MCF 10A (cell line): ENCODE data around the gene ANKRD23. TPM values are rescaled to one million over a fixed set of nuclear protein-coding genes. Genes with fewer than 3 reads are reported as not detected.

Experiments used
- BruUV-seq: library from RNA; stranded (reverse); fragments of 400-500 nt; replicated peaks from 2 replicates; lab custom pipeline; 2021; lab: Mats Ljungman, UMichigan
- CTCF ChIA-PET: fragments of 300-600 bp; sonication (Branson Sonifier 250); formaldehyde crosslinking; extraction: SDS; loops from one replicate; lab custom pipeline; 2021; ENCODE audit warnings: antibody characterized with exemption, inconsistent platforms; lab: Yijun Ruan, JAX
- POLR2A ChIA-PET: fragments of 300-600, 350-650 bp; sonication (Branson Sonifier 250); formaldehyde crosslinking; extraction: SDS; loops from one replicate; lab custom pipeline; 2020; ENCODE audit warnings: antibody characterized with exemption, inconsistent platforms; lab: Yijun Ruan, JAX
- DNase-seq: peaks from one replicate; pipeline ENCODE4 v3.0.0-alpha.2; 2018; ENCODE audit not compliant: unreplicated experiment
- H3K27ac Mint-ChIP-seq: one replicate; pipeline ENCODE4 v1.8.0; 2022; ENCODE audit warnings: mild to moderate bottlenecking, low read depth, mixed read lengths; ENCODE audit not compliant: unreplicated experiment
- H3K27me3 Mint-ChIP-seq: one replicate; pipeline ENCODE4 v1.8.0; 2022; ENCODE audit warnings: mixed read lengths; ENCODE audit not compliant: insufficient read depth, unreplicated experiment
- H3K36me3 Mint-ChIP-seq: one replicate; pipeline ENCODE4 v1.8.0; 2022; ENCODE audit warnings: mild to moderate bottlenecking, moderate library complexity, mixed read lengths; ENCODE audit not compliant: insufficient read depth, unreplicated experiment
- H3K4me1 Mint-ChIP-seq: one replicate; pipeline ENCODE4 v1.8.0; 2022; ENCODE audit warnings: mixed read lengths; ENCODE audit not compliant: insufficient read depth, unreplicated experiment
- H3K4me3 Mint-ChIP-seq: one replicate; pipeline ENCODE4 v1.8.0; 2022; ENCODE audit warnings: mild to moderate bottlenecking, moderate library complexity, mixed read lengths; ENCODE audit not compliant: unreplicated experiment
- H3K9me3 Mint-ChIP-seq: one replicate; pipeline ENCODE4 v1.8.0; 2022; ENCODE audit warnings: mixed read lengths; ENCODE audit not compliant: unreplicated experiment
- intact Hi-C: fragments of 100-400 bp; cut with micrococcal nuclease; formaldehyde crosslinking; loops from 2 replicates; pipeline ENCODE4 v1.14.1; 2022
- total RNA-seq: library from RNA; stranded (reverse); gene quantifications from 2 replicates; pipeline ENCODE4 v1.2.3, GENCODE V29; 2022
- TF ChIP-seq, protein P1 (sequence below): fragments of 200-600 bp; IDR thresholded peaks from one replicate; pipeline ENCODE4 v1.8.0; 2022; ENCODE audit warnings: antibody characterized with exemption, mild to moderate bottlenecking; ENCODE audit not compliant: unreplicated experiment

Gene ANKRD23
- total RNA-seq, 1 experiment from 2014 or later, result 3.4 TPM

DNA sequence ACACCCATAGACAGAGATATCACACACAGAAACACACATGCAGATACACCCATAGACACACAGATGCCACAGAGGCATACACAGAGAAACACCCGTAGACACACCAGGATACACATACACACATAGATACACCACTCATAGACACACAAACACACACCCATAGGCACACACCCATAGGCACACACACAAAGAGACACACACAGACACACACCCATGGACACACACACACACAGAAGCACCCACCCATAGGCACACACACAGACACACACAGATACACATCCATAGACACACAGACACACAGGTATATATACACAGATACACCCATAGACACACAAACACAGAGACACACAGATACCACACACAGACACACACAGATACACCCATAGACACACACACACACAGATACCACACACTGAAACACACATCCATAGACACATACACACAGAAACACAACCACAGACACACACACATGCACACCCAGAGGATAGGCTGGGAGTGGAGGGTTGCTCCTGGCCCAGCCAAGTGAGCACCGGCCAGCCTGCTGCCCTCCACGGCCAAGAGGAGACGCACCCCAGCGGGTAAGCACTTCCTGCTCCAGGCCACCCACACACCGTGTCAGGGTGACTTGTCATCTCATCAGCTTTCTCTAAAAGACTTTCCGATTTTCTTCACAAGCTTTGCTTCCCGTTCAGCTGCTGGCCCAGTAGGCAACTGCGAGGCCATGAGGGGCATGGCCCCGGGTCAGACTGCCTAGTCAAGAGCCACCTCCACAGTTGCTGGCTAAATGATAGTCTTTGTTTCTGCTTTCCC, 41.8 kb downstream of the ANKRD23 start:
- H3K27ac Mint-ChIP-seq, result no peak overlapping the region
- H3K4me1 Mint-ChIP-seq, result no peaks in the 10 kb centered on the region
- H3K27me3 Mint-ChIP-seq, result no peaks in the 10 kb centered on the region
- intact Hi-C loops, result loop anchor here (1.0 to 10.0 kb wide), 3 partner anchors 42 to 185 kb away; partner anchors contain the start of gene CNNM4
- CTCF ChIA-PET, result interaction anchor here (0.5 to 2.6 kb wide), 9 partner anchors 8 to 599 kb away, joined by 3 to 16 read pairs (median 3); no protein-coding TSS in a partner anchor
- H3K9me3 Mint-ChIP-seq, result no peaks in the 10 kb centered on the region
- DNase-seq, result no peak
- BruUV-seq, result no TSS peak
- POLR2A ChIA-PET, result interaction anchor here (1.1 kb wide), 1 partner anchor 44 kb away, joined by 3 read pairs; no protein-coding TSS in a partner anchor
- H3K36me3 Mint-ChIP-seq, result no peaks in the 10 kb centered on the region
- no peak overlapping the region for H3K4me3 Mint-ChIP-seq
- TF ChIP-seq, protein P1, sequence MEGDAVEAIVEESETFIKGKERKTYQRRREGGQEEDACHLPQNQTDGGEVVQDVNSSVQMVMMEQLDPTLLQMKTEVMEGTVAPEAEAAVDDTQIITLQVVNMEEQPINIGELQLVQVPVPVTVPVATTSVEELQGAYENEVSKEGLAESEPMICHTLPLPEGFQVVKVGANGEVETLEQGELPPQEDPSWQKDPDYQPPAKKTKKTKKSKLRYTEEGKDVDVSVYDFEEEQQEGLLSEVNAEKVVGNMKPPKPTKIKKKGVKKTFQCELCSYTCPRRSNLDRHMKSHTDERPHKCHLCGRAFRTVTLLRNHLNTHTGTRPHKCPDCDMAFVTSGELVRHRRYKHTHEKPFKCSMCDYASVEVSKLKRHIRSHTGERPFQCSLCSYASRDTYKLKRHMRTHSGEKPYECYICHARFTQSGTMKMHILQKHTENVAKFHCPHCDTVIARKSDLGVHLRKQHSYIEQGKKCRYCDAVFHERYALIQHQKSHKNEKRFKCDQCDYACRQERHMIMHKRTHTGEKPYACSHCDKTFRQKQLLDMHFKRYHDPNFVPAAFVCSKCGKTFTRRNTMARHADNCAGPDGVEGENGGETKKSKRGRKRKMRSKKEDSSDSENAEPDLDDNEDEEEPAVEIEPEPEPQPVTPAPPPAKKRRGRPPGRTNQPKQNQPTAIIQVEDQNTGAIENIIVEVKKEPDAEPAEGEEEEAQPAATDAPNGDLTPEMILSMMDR, result no peak

DNA sequence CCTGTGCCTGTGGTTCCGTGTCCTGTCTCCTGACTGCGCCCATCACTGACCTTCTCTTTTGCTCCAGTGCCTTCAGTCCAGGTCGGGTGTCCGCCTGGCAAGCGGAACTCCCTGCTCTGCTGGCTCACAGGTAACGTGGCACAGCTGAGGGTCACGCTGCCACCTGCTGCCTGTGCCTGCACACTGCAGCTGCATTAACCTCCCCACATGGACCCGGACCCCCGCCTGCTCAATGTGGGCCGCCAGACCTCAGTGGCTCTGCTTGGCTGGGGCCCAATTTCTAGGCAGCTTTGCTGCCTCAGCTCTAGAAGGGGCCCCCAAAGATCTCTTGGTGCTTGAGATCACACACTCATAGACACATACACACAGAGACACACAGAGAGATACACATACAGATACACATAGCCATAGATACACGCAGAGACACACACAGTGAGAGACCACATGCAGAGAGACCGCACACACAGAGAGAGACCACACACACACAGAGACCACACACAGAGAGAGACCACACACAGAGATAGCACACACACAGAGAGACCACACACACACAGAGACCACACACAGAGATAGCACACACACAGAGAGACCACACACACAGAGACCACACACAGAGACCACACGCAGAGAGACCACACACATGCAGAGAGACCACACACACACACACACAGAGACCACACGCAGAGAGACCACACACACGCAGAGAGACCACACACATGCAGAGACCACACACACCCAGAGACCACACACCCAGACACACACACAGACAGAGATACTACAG, 42.6 kb downstream of the ANKRD23 start:
- CTCF ChIA-PET, result interaction anchor here (0.6 to 2.6 kb wide), 23 partner anchors 8 to 262 kb away, joined by 3 to 16 read pairs (median 4); no protein-coding TSS in a partner anchor
- Mint-ChIP-seq H3K4me3 (no peak overlapping the region), H3K27ac (no peak overlapping the region), H3K4me1 (no peaks in the 10 kb centered on the region), H3K9me3 (no peaks in the 10 kb centered on the region), H3K36me3 (no peaks in the 10 kb centered on the region), H3K27me3 (no peaks in the 10 kb centered on the region)
- POLR2A ChIA-PET, result interaction anchor here (0.5 to 1.0 kb wide), 4 partner anchors 14 to 199 kb away, joined by 3 to 4 read pairs (median 4); no protein-coding TSS in a partner anchor
- no TSS peak for BruUV-seq
- intact Hi-C loops, result loop anchor here (1.0 to 10.0 kb wide), 3 partner anchors 41 to 184 kb away; partner anchors contain the start of gene CNNM4
- peak; percentile 64 for DNase-seq
- TF ChIP-seq, protein P1, result peak; percentile 92

DNA sequence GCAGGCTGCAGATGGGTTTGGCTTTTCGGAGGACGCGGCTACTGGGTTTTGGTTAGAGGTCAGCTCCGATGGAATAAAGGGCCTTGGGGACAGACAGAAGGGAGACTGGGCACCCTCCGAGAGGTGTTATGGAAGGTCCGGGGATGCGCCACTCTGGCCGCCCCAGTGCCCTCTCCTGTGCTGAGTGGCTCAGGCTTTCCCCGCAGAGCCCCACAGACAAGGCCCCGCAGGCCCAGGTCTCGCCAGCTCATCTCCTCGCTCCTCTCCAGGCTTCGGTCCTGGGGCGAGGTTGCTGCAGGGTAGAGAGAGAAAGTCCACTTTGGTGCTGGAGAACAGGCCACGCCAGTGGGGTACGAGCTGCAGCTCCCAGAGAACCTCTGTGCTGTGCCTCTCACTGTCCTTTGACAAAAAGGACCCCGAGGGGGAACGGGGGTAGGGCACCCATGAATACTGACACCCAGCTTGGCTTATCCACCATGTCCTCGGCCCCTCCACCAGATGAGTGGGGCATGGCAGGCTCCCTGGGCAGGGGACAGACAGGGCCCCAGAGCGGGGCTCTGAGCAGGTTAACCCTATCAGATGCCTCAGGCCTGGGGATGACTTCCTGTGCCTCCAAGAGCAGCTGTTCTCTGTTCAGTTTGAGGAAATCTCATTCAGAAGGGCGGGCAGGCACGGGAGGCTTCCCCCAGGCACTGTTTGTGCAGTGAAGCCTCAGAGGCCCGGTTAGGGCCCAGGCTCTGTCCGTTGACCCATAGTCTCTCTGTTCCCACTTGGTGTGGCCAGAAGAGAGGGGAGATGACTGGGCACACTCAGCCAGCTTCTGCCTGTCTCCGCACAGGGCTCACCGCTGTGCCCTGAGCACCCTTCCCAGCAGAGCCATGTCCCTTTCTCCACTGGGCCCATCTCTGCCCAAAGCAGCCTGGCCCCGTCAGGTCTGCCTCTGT, 43.5 kb downstream of the ANKRD23 start:
- intact Hi-C loops, result loop anchor here (1.0 to 10.0 kb wide), 3 partner anchors 40 to 183 kb away; partner anchors contain the start of gene CNNM4
- POLR2A ChIA-PET, result interaction anchor here (0.5 to 1.0 kb wide), 4 partner anchors 15 to 198 kb away, joined by 3 to 4 read pairs (median 4); no protein-coding TSS in a partner anchor
- Mint-ChIP-seq H3K27me3 (no peaks in the 10 kb centered on the region), H3K4me3 (no peak overlapping the region), H3K4me1 (no peaks in the 10 kb centered on the region), H3K27ac (no peak overlapping the region), H3K36me3 (no peaks in the 10 kb centered on the region), H3K9me3 (no peaks in the 10 kb centered on the region)
- TF ChIP-seq, protein P1, result no peak
- CTCF ChIA-PET, result interaction anchor here (0.5 to 2.6 kb wide), 35 partner anchors 9 to 664 kb away, joined by 3 to 16 read pairs (median 4); no protein-coding TSS in a partner anchor
- no TSS peak for BruUV-seq
- no peak for DNase-seq
